Osteoblast (primary cell): Measurements from ENCODE around the gene SBNO2. TPM values are rescaled to one million over a fixed set of nuclear protein-coding genes. Genes with fewer than 3 reads are reported as not detected.

Experiments
- DNase-seq: peaks from one replicate; pipeline ENCODE4 v3.0.0; 2011; ENCODE audit warnings: low spot score, mixed read lengths; ENCODE audit not compliant: insufficient read length; ENCODE audit errors: missing footprints
- H2AFZ ChIP-seq: 2 replicates; pipeline ENCODE4 v1.6.0; 2011; ENCODE audit warnings: mild to moderate bottlenecking, low read length
- H3K27ac ChIP-seq: 2 replicates; pipeline ENCODE4 v1.5.1; 2011; ENCODE audit warnings: mild to moderate bottlenecking, low read depth, low read length, moderate library complexity
- H3K27me3 ChIP-seq: 2 replicates; pipeline ENCODE4 v1.6.0; 2012; ENCODE audit warnings: mild to moderate bottlenecking, control low read depth, inconsistent platforms, low read length, moderate library complexity; ENCODE audit not compliant: insufficient read depth
- H3K36me3 ChIP-seq: 2 replicates; pipeline ENCODE4 v1.5.1; 2011; ENCODE audit warnings: mild to moderate bottlenecking, low read length, control low read depth, moderate library complexity; ENCODE audit not compliant: insufficient read depth
- H3K4me1 ChIP-seq: 2 replicates; pipeline ENCODE4 v1.5.1; 2011; ENCODE audit warnings: mild to moderate bottlenecking, low read length, control low read depth, moderate library complexity; ENCODE audit not compliant: insufficient read depth
- H3K4me2 ChIP-seq: 2 replicates; pipeline ENCODE4 v1.6.0; 2011; ENCODE audit warnings: mild to moderate bottlenecking, low read length; ENCODE audit not compliant: insufficient read depth
- H3K4me3 ChIP-seq: fragments of 200-600 bp; sonication (generic); 3 replicates; pipeline ENCODE4 v1.5.1; 2012; ENCODE audit warnings: mild to moderate bottlenecking, low read length, inconsistent platforms; ENCODE audit not compliant: insufficient read depth
- H3K79me2 ChIP-seq: 2 replicates; pipeline ENCODE4 v1.6.0; 2012; ENCODE audit warnings: mild to moderate bottlenecking, low read length, control low read depth, inconsistent platforms; ENCODE audit not compliant: insufficient read depth
- H3K9me3 ChIP-seq: 2 replicates; pipeline ENCODE4 v1.5.1; 2011; ENCODE audit warnings: low read depth, low read length, control low read depth
- H4K20me1 ChIP-seq: 2 replicates; pipeline ENCODE4 v1.6.0; 2012; ENCODE audit warnings: mild to moderate bottlenecking, low read length, control low read depth; ENCODE audit not compliant: insufficient read depth
- total RNA-seq: library from RNA; depleted of rRNA; stranded (reverse); fragments of >200 nt; gene quantifications from 2 replicates; pipeline ENCODE4 v1.2.3, GENCODE V29; 2012
- TF ChIP-seq, protein P1 (sequence below): IDR thresholded peaks from 2 replicates; pipeline ENCODE4 v1.5.1; 2011; ENCODE audit warnings: mild to moderate bottlenecking, low read depth, low read length, moderate library complexity; ENCODE audit errors: extremely low read depth

The SBNO2 gene
- total RNA-seq, 1 donor = 69.1 TPM

DNA sequence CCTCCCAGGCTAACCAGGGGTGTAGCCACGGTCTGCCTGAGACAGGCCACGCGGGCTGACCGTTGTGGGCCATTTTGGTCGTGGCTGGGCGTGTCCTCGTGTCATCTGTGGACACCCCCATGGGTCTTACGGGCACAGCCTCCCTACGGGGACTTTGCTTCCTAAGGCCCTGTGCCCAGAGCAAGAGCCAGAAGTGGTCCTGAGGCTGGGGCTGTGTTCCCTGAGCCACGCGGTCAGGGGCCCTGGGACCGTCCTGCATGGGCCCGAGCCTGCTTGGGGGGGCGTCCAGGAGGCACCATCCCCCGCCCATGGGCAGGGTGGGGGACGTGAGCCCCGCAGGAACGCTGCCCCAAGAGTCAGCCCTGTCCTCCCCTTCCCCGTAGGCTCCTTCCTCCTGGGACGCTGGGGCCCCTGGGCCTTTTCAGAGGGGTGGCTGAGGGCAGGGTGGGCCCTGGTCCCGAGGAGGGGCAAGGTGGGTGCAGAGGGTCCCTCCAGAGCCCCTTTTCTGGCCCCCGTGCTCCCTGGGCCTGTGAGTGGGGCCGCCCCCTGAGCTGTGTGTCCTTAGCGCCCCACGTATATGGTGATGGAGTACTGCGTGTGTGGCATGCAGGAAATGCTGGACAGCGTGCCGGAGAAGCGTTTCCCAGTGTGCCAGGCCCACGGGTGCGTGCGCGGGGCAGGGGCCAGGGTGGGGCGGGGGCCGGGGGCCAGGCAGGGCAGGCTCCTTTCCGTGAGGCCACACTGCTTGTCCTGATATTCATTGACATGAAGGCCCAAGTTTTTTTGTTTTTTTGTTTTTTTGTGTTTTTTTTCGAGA lies 44.9 kb upstream of the SBNO2 start:
- Histone ChIP-seq H4K20me1 (peaks cover 33% of the 10 kb centered on the region), H3K4me2 (no peak overlapping the region), H3K36me3 (peaks cover 21% of the 10 kb centered on the region), H3K27ac (peak overlapping the region; percentile 51), H3K4me3 (no peak overlapping the region), H2AFZ (no peak overlapping the region), H3K27me3 (no peaks in the 10 kb centered on the region), H3K9me3 (no peaks in the 10 kb centered on the region), H3K4me1 (peaks cover 28% of the 10 kb centered on the region), H3K79me2 (peaks cover 77% of the 10 kb centered on the region)
- TF ChIP-seq, protein P1, sequence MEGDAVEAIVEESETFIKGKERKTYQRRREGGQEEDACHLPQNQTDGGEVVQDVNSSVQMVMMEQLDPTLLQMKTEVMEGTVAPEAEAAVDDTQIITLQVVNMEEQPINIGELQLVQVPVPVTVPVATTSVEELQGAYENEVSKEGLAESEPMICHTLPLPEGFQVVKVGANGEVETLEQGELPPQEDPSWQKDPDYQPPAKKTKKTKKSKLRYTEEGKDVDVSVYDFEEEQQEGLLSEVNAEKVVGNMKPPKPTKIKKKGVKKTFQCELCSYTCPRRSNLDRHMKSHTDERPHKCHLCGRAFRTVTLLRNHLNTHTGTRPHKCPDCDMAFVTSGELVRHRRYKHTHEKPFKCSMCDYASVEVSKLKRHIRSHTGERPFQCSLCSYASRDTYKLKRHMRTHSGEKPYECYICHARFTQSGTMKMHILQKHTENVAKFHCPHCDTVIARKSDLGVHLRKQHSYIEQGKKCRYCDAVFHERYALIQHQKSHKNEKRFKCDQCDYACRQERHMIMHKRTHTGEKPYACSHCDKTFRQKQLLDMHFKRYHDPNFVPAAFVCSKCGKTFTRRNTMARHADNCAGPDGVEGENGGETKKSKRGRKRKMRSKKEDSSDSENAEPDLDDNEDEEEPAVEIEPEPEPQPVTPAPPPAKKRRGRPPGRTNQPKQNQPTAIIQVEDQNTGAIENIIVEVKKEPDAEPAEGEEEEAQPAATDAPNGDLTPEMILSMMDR = no peak
- peak; percentile 52 for DNase-seq

DNA sequence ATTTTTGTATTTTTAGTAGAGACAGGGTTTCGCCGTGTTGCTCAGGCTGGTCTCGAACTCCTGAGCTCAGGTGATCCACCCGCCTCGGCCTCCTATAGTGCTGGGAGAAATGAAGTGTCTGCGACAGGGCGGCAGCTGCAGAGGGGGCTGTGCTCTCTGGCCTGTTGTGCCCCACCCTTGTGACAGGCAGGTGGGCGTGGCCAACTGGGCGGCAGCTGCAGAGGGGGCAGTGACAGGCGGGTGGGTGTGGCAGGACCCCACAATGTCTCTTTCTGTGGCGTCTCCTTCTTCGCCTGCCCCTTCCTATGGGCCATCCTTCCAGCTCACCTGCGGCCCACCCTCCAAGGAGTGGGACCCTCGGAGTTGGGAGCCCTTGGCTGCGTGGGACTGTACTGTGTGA lies 43.3 kb upstream of the SBNO2 start:
- no peak overlapping the region for H3K27ac ChIP-seq
- peak; percentile 64 for DNase-seq
- no peaks in the 10 kb centered on the region for H3K9me3 ChIP-seq
- H3K4me2 ChIP-seq = no peak overlapping the region
- H2AFZ ChIP-seq = no peak overlapping the region
- peaks cover 86% of the 10 kb centered on the region for H3K79me2 ChIP-seq
- peaks cover 24% of the 10 kb centered on the region for H4K20me1 ChIP-seq
- H3K27me3 ChIP-seq = no peaks in the 10 kb centered on the region
- peaks cover 37% of the 10 kb centered on the region for H3K4me1 ChIP-seq
- no peak overlapping the region for H3K4me3 ChIP-seq
- TF ChIP-seq, protein P1 = no peak
- H3K36me3 ChIP-seq = peaks cover 15% of the 10 kb centered on the region

DNA sequence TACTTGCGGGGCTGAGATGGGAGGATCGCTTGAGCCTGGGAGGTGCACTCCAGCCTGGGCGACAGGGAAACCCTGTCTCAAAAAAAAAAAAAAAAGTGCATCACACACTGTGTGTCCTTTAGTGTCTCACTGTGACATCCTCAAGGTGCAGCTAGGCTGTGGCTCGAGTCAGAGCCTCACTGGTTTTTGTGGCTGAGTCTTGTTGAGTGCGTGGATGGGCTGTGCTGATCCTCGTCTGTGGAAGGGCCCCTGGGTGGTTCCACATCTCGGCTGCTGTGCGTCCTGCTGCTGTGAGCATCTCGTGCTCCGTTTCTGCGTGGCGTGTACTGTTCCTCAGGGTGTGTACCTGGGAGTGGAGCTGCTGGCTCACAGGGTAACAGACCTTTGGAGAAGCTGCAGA lies 42.7 kb upstream of the SBNO2 start:
- Histone ChIP-seq H3K27me3 (no peaks in the 10 kb centered on the region), H3K36me3 (peaks cover 15% of the 10 kb centered on the region), H4K20me1 (peaks cover 19% of the 10 kb centered on the region), H3K4me1 (peaks cover 40% of the 10 kb centered on the region), H3K27ac (peak overlapping the region; percentile 90), H3K79me2 (peaks cover 86% of the 10 kb centered on the region), H3K4me2 (peak overlapping the region; percentile 53), H3K9me3 (no peaks in the 10 kb centered on the region), H3K4me3 (no peak overlapping the region), H2AFZ (no peak overlapping the region)
- TF ChIP-seq, protein P1 = no peak
- peak; percentile 89 for DNase-seq

DNA sequence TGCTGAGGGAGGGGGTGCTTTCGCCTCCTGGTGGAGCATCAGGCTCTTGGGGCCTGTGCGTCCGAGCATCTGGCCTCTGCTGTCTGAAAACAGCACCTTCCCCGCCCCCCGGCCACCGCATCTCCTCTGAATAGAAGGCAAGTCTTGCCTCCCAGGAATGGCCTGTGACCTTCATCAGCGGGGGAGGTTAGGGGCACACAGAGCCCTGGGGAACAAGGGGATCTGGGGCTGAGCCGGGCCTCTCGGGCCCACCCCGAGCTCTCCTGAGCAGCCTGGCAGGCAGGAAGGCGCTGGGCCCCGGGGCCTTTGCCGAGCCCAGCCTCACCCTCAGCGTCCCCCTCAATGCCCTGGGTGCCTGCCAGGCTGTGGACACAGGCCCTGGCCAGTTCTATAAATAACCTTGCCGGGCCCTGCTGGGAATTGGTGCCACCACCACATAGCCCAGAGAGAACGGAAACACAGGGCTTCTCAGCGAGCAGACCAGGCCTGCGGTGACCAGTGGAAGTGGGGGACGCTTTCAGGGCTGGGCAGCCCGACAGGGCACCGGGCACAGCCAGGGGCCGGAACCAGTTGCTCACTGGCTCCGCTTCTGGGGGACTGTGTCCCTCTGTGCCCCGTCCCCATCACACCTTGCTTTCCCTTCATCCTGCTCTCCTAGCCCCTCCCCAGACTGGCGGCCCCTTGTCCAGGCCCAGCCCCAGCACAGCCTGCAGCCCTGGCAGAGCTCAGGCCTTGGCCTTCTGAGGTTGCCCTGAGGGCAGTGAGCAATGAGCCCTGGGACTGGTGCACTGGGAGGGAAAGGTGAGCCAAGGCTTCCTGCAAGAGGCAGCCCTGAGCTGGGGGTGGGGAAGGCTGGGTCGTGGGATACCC lies 41.0 kb upstream of the SBNO2 start:
- TF ChIP-seq, protein P1 = no peak
- peak overlapping the region; percentile 23 for H3K4me2 ChIP-seq
- peak overlapping the region; percentile 39 for H3K4me3 ChIP-seq
- H2AFZ ChIP-seq = peak overlapping the region; percentile 9
- no peaks in the 10 kb centered on the region for H3K27me3 ChIP-seq
- peak overlapping the region; percentile 90 for H3K27ac ChIP-seq
- no peaks in the 10 kb centered on the region for H3K9me3 ChIP-seq
- peak; percentile 92 for DNase-seq
- H4K20me1 ChIP-seq = peaks cover 16% of the 10 kb centered on the region
- peaks cover 86% of the 10 kb centered on the region for H3K79me2 ChIP-seq
- peaks cover 8% of the 10 kb centered on the region for H3K36me3 ChIP-seq
- H3K4me1 ChIP-seq = peaks cover 52% of the 10 kb centered on the region
